Neutrophil (primary cell): ENCODE results near the gene CDRT15L2.
"Not testable (repeated sequence)": the region's sequence is repeated elsewhere in the genome, so short reads cannot be mapped to it uniquely, and the experiment has no call there.

Experiments
- H3K27ac ChIP-seq: fragments of 200-600 bp; sonication (generic); 2 replicates; pipeline ENCODE4 v1.5.1; 2016; ENCODE audit warnings: mild to moderate bottlenecking, moderate library complexity
- H3K27me3 ChIP-seq: fragments of 200-600 bp; sonication (generic); 2 replicates; pipeline ENCODE4 v1.6.0; 2016; ENCODE audit warnings: mild to moderate bottlenecking
- H3K36me3 ChIP-seq: fragments of 200-600 bp; sonication (generic); 2 replicates; pipeline ENCODE4 v1.5.1; 2017
- H3K4me1 ChIP-seq, 2 experiments: fragments of 200-600 bp in 1 of 2; sonication (generic) in 1 of 2; 1 replicate in 1 of 2; 2 replicates in 1 of 2; pipeline versions ENCODE4 v1.5.1 to v1.6.1; 2013 to 2016; ENCODE audit warnings: low read depth in 1 of 2, low read length in 1 of 2, mild to moderate bottlenecking in 1 of 2, moderate library complexity in 1 of 2; ENCODE audit not compliant: control insufficient read depth in 1 of 2, insufficient read depth in 1 of 2
- H3K4me3 ChIP-seq, 2 experiments: fragments of 200-600 bp in 1 of 2; sonication (generic) in 1 of 2; 1 replicate in 1 of 2; 2 replicates in 1 of 2; pipeline ENCODE4 v1.5.1; 2013 to 2016; ENCODE audit warnings: low read depth in 1 of 2, low read length in 1 of 2, mild to moderate bottlenecking in 1 of 2, moderate library complexity in 1 of 2
- H3K9me3 ChIP-seq: fragments of 200-600 bp; sonication (generic); 2 replicates; pipeline ENCODE4 v1.5.1; 2016
- TF ChIP-seq, protein P1 (sequence below): fragments of 200-600 bp; sonication (generic); IDR thresholded peaks from 2 replicates; pipeline ENCODE4 v1.5.1; 2016; ENCODE audit warnings: antibody characterized with exemption

Gene CDRT15L2

DNA sequence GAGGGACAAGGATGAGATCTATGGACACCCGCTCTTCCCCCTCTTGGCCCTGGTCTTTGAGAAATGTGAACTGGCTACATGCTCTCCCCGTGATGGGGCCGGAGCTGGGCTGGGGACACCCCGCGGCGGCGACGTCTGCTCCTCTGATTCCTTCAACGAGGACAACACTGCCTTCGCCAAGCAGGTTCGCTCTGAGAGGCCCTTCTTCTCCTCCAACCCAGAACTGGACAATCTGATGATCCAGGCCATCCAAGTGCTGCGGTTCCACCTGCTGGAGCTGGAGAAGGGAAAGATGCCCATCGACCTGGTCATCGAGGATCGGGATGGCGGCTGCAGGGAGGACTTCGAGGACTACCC is 9.9 kb downstream of the CDRT15L2 start:
- not testable (repeated sequence) for H3K4me3 ChIP-seq, H3K27ac ChIP-seq, H3K36me3 ChIP-seq, H3K4me1 ChIP-seq, H3K9me3 ChIP-seq
- H3K27me3 ChIP-seq: peaks cover 22% of the 10 kb centered on the region

DNA sequence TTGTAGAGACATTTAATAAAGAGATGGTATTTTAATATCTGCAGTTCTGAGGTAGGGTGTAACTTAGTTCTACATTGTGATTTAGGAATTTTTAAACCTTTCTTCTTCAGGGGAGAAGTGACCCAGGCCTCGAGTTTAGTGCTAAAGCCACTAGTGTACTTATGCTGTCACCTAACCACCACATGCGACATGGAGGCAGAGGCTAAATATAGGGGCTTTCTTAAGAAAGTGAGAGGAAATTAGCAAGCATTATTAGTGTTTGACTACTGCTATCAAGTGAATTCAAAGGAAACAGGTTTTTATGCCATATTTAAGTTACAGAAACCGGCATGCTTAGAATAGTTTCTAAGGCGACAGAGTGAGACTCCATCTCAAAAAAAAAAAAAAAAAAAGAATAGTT is 11.5 kb downstream of the CDRT15L2 start:
- not testable (repeated sequence) for H3K27ac ChIP-seq, H3K9me3 ChIP-seq, H3K36me3 ChIP-seq, H3K4me3 ChIP-seq, H3K4me1 ChIP-seq
- H3K27me3 ChIP-seq: peaks cover 22% of the 10 kb centered on the region

DNA sequence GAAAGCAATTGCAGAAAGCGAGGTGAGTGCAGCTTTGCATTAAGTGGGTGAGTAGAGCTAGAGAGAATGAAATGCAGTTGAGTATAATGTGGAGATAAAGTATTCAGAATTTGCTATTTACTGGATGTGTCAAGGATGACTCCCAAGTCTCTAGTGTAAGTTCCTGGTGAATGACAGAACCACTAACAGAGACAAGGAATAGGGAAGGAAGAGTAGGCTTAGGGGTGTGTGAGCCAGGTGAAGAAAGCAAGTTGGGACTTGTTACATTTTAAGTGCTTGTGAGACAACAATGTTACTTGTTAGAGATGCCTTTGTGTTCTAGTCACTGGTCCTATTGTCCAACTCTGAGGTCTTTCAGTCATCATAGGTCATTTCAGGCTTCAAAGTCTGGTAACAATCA is 26.0 kb downstream of the CDRT15L2 start:
- H3K36me3 ChIP-seq, H3K27me3 ChIP-seq, H3K4me1 ChIP-seq, H3K4me3 ChIP-seq, H3K9me3 ChIP-seq, H3K27ac ChIP-seq: not testable (repeated sequence)

DNA sequence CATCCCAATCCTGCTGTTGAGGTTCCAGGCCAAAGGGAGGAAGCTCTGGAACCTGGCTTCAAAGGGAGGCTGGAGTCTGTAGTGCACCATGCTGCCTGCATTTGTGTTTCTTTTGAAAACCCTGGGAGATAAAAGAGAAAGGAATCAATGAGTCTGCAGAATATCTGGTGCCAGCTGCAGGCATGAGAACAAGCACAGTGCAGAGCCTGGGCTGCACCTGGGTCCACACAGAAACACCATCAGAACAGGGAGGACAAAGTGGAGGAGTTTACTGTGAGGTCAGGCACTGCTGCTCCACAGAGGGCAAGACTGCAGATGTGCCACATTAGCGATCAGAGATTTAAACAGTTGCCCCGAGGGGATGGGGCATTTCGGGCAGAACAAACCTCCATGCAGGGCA is 30.0 kb downstream of the CDRT15L2 start:
- not testable (repeated sequence) for H3K27ac ChIP-seq, H3K9me3 ChIP-seq, H3K27me3 ChIP-seq, H3K4me3 ChIP-seq, H3K36me3 ChIP-seq, H3K4me1 ChIP-seq

DNA sequence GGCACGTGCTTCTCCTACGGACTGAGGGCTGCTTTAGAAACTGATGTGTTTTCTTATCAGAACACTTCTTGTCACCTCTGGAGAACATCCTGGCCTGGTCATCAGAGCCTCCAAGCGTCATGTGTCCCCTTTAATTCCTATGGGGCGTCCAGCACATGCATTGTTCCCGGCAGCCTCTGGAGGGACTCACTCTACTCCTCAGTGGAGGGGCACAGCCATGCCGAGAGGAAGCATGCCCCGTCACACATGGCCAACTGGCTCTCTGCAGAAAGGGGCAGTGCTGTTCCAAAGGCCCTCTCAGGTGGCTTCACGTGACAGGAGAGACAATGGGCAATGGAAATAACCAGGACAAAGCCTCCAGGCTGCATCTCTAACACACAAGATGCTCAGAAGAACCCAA is 31.8 kb downstream of the CDRT15L2 start:
- H3K27ac ChIP-seq: no peak overlapping the region
- H3K4me1 ChIP-seq: no peaks in the 10 kb centered on the region
- TF ChIP-seq, protein P1, sequence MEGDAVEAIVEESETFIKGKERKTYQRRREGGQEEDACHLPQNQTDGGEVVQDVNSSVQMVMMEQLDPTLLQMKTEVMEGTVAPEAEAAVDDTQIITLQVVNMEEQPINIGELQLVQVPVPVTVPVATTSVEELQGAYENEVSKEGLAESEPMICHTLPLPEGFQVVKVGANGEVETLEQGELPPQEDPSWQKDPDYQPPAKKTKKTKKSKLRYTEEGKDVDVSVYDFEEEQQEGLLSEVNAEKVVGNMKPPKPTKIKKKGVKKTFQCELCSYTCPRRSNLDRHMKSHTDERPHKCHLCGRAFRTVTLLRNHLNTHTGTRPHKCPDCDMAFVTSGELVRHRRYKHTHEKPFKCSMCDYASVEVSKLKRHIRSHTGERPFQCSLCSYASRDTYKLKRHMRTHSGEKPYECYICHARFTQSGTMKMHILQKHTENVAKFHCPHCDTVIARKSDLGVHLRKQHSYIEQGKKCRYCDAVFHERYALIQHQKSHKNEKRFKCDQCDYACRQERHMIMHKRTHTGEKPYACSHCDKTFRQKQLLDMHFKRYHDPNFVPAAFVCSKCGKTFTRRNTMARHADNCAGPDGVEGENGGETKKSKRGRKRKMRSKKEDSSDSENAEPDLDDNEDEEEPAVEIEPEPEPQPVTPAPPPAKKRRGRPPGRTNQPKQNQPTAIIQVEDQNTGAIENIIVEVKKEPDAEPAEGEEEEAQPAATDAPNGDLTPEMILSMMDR: no peak
- H3K4me3 ChIP-seq: no peak overlapping the region
- no peaks in the 10 kb centered on the region for H3K27me3 ChIP-seq
- H3K36me3 ChIP-seq: no peaks in the 10 kb centered on the region
- no peaks in the 10 kb centered on the region for H3K9me3 ChIP-seq

DNA sequence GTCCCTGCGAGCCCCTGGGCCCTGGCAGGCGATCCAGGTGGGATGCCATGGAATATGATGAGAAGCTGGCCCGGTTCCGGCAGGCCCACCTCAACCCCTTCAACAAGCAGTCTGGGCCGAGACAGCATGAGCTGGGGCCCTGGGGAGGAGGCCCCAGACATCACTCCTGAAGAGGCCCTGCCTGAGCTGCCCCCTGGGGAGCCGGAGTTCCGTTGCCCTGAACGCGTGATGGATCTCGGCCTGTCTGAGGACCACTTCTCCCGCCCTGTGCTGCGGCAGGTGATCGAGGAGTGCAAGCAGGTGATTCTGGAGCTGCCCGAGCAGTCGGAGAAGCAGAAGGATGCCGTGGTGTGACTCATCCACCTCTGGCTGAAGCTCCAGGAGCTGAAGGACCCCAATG is 33.1 kb downstream of the CDRT15L2 start:
- Histone ChIP-seq H3K36me3 (no peaks in the 10 kb centered on the region), H3K27ac (no peak overlapping the region), H3K4me1 (no peaks in the 10 kb centered on the region), H3K4me3 (no peak overlapping the region), H3K27me3 (no peaks in the 10 kb centered on the region), H3K9me3 (no peaks in the 10 kb centered on the region)
- TF ChIP-seq, protein P1: no peak

DNA sequence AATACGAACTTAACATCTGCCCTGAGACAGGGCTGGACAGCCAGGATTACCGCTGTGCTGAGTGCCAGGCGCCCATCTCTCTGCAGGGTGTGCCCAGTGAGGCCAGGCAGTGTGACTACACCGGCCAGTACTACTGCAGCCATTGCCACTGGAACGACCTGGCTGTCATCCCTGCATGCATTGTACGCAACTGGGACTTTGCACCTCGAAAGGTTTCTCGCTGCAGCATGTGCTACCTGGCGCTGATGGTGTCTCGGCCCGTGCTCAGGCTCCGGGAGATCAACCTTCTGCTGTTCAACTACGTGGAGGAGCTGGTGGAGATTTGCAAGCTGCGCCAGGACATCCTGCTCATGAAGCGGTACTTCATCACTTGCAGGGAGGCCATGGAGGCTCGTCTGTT is 33.7 kb downstream of the CDRT15L2 start:
- H3K4me3 ChIP-seq: no peak overlapping the region
- TF ChIP-seq, protein P1: no peak

DNA sequence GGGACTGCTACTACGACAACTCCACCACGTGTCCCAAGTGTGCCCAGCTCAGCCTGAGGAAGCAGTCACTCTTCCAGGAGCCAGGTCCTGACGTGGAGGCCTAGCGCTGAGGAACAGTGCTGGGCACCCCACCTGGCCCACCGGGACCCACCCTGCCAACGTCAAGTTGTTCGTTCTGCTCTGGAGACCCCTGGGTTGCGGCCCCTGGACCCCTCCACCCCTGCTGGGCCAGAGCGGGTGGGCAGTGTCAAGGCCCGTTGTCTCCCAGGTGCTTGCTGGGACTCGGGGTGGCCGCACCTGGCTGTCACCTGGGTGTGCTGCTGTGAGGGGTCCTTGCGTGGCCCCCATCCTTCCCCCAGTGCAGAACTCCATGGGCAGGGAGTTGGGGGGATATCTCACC is 34.4 kb downstream of the CDRT15L2 start:
- H3K9me3 ChIP-seq: no peaks in the 10 kb centered on the region
- TF ChIP-seq, protein P1: no peak
- no peak overlapping the region for H3K27ac ChIP-seq

More for the DNA sequence above, 33.7 kb downstream of the CDRT15L2 start:
- Histone ChIP-seq H3K9me3 (no peaks in the 10 kb centered on the region), H3K36me3 (no peaks in the 10 kb centered on the region), H3K4me1 (no peaks in the 10 kb centered on the region), H3K27ac (no peak overlapping the region), H3K27me3 (no peaks in the 10 kb centered on the region)

DNA sequence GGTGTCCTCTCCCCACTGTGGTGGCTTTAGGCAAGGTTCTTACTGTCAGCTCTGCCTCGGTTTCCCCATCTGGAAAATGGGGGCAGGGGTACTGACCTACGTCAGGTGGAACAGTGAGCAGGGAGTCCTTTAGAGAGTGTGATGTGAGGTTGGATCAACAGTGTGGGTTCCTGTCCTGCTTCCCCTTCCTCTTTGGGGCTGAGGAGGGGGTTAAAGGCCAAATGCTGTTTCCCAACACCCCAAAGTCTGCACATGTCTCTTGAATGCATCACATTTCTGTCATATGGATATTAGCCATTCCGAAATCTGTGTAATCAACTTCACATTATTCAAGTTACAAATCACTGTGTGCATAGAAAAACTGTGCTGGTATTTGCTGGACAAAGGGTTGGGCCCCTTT is 35.9 kb downstream of the CDRT15L2 start:
- not testable (repeated sequence) for H3K27me3 ChIP-seq, H3K36me3 ChIP-seq, H3K9me3 ChIP-seq, H3K27ac ChIP-seq, H3K4me1 ChIP-seq, H3K4me3 ChIP-seq

More for the DNA sequence above, 34.4 kb downstream of the CDRT15L2 start:
- no peaks in the 10 kb centered on the region for H3K4me1 ChIP-seq
- H3K36me3 ChIP-seq: no peaks in the 10 kb centered on the region
- H3K27me3 ChIP-seq: no peaks in the 10 kb centered on the region
- H3K4me3 ChIP-seq: no peak overlapping the region
